ENCODE results near the gene TOMM5.

GRCh38 chr9:37566716-37567115, 25.7 kb downstream of the TOMM5 start:
- TF ChIP-seq POLR2AphosphoS5 (IDR thresholded peaks at IDR 0.05) (no peak), CTCF (IDR thresholded peaks at IDR 0.05) (no peak)

All from upper lobe of left lung (tissue), 4 donors.